LoVo (cell line): ENCODE measurements around the gene COG7.

Source experiments
- DNase-seq: peaks from one replicate; pipeline ENCODE4 v3.0.0-alpha.2; 2016; ENCODE audit warnings: low spot score

Gene COG7

DNA sequence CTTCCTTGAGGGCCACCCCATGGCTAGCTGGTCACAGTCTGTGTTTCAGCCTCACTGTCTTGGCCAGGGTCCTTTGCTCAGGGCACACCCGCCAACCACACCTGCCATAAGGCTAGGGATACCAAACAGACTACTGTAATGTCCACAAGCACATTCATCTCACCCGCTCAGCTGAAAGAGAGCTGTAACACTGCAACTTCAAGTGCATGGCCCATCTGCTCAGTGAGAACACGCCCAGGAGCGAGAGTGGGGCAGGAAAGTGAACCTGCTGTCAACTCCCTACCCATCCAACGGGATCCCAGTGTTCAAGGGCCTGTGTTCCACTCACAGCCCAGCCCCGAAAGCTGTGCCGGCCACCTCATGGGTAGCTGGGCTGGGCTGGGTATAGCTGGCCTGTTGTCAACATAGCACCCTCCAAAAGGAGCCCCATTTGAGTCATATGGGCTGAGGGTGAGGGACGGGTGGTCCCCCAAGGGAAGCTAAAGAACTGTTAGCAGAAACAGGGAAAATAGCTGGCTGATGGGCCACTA is 95.2 kb downstream of the COG7 start:
- DNase-seq: no peak

GRCh38 chr16:23356941-23357340 is 96.0 kb downstream of the COG7 start:
- DNase-seq: no peak

DNA sequence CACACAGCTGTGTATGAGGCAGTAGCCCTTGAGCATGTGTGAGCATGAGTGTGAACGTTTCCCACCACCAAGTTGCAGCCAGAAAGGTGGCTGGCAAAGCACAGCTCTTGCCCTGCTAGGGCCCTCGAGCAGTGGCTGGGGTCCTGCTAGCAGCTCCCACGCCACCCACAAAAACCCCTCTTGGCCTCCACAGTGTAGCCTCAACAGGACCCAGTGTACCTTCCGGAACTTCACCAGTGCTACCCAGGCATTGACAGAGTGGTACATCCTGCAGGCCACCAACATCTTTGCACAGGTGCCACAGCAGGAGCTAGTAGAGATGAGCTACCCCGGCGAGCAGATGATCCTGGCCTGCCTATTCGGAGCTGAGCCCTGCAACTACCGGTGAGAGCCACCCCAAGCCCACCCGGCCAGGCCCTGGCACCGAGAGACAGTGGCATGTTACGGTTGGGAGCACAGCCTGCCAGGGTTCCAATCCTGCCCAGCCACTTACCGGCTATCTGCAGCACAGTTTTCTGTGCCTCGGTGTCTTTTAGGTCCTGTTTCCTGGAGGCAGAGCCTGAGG is 97.8 kb downstream of the COG7 start:
- no peak for DNase-seq

DNA sequence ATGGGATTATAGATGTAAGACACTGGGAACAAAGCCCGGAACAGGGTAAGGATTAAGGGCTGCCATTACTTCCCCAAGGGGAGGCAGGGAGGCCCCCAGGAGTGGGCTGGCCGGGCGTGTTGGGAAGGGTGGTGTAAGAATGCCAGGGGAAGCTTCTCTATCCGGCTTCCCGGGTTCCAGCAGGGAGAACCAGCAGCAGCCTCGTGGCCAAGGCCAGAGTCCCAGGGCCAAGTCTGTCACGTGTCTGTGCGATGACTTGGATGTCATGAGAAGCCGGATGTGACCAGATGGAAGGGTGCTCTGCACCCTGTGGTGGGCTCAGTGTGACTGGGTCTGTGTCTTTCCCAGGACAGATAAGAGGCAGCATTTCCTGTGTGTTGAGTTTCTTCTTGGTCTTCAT is 98.7 kb downstream of the COG7 start:
- no peak for DNase-seq

GRCh38 chr16:23353440-23353839 is 99.5 kb downstream of the COG7 start:
- DNase-seq: no peak

DNA sequence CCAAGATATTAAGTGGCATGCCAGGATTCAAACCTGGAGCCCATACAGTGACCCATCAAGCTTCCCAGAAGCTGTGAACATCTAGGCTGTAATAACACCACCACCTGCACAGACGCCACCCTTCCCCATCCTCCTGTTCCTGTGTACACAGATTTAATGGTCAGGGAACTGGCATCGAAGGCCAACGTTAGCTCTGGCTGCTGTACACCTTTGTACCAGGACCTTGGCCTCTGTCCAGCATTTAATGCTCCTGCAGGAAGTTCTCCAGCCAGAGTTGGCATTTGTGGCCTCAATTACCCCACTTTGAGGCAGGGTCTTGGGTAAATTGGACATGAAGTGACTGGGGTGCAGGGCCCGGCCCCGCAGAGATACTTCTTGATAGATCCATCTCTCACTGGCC is 101.6 kb downstream of the COG7 start:
- no peak for DNase-seq

GRCh38 chr16:23348579-23349469 is 104.2 kb downstream of the COG7 start:
- no peak for DNase-seq

DNA sequence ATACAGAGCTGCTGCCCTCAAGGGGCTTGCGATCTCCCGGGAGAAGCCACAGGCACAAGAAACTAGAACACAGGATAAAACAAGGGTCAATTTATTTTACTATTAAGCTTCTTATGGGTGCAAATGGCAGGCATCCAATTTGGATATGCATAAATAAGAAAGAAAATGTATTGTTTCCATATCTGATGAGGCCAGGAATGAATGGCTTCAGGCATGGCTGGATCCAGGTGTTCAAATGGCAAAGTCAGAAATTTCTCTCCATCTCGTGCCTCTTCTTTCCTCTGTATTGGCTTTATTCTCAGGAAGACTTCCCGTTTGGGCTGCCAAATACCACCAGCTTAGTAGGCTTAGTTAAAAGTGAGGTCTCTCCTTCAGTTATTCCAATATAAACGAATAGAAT is 107.8 kb downstream of the COG7 start:
- DNase-seq: no peak

GRCh38 chr16:23343643-23344612 is 109.1 kb downstream of the COG7 start:
- no peak for DNase-seq

DNA sequence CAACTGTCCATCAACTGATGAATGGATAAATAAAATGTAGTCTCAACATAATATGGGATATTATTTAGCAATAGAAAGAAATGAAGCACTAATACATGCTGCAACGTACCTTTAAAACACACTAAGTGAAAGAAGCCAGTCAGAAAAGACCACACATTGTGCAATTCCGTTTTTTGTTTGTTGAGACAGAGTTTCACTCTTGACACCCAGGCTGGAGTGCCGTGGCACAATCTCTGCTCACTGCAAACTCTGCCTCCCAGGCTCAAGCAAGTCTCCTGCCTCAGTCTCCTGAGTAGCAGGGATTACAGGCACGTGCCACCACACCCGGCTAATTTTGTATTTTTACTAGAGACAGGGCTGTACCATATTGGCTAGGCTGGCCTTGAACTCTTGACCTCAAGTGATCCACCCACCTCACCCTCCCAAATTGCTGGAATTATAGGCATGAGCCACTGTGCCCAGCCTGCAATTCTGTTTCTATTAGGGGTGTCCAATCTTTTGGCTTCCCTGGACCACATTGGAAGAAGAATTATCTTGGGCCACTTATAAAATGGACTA is 110.8 kb downstream of the COG7 start:
- no peak for DNase-seq

DNA sequence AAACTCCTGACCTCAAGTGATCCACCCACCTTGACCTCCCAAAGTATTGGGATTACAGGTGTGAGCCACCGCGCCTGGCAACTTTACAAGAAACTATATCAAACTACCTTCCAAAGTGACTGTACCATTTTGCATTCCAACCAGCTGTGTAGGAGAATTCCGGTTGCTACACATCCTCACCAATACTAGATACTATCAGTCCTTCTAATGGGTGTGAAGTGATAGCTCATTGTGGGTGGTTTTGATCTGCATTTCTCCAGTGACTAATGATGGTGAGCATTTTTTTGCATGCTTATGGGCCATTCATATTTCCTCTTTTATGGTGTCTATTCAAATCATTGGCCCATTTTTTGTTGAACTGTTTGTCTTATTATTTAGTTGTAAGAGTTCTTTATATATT is 113.2 kb downstream of the COG7 start:
- DNase-seq: no peak
